ENCODE data around the gene VSIG10. TPM values are rescaled to one million over a fixed set of nuclear protein-coding genes. Genes with fewer than 3 reads are reported as not detected.

The VSIG10 gene
- total and polyA plus RNA-seq, 2 of the 4 experiments (the other 2 are of a cell fraction) = 5.9 to 10.0 TPM

Small RNAs within 50 kb of the gene (microRNA-seq; reads per million reads assigned to microRNA genes)
- not detected for gene AC131159.1 (ENCODE audit: insufficient read depth, insufficient read length)

Small RNAs within 50 kb of the gene (small RNA-seq; reads per million reads assigned to genes)
- gene AC131159.1 = 0 to 0.04 (median 0) reads per million in 5 experiments

Other genes with a start within 250 kb of the VSIG10 start
- gene KSR2, start 135.0 kb downstream of the VSIG10 start, total RNA-seq (2012; rRNA removed) = not detected in 2 replicates
- gene KSR2, start 135.0 kb downstream of the VSIG10 start, polyA plus RNA-seq (2012; rRNA removed) = not detected in 2 replicates
- 20.1 and 20.6 TPM in 2 replicates for gene RFC5, start 87.3 kb downstream of the VSIG10 start, total RNA-seq (2012; rRNA removed)
- gene RFC5, start 87.3 kb downstream of the VSIG10 start, polyA plus RNA-seq (2012; rRNA removed) = 12.8 and 14.7 TPM in 2 replicates
- gene WSB2, start 42.8 kb downstream of the VSIG10 start, total RNA-seq (2012; rRNA removed) = 141 and 180 TPM in 2 replicates
- 92.8 and 99.2 TPM in 2 replicates for gene WSB2, start 42.8 kb downstream of the VSIG10 start, polyA plus RNA-seq (2012; rRNA removed)
- gene PEBP1, start 32.1 kb upstream of the VSIG10 start, total RNA-seq (2012; rRNA removed) = 129 and 137 TPM in 2 replicates
- gene PEBP1, start 32.1 kb upstream of the VSIG10 start, polyA plus RNA-seq (2012; rRNA removed) = 161 and 180 TPM in 2 replicates

Data from IMR-90 (cell line).